ENCODE results near the gene TMTC1.

- TF ChIP-seq CTCF (IDR thresholded peaks at IDR 0.05) (no peak), POLR2A (IDR thresholded peaks at IDR 0.05) (no peak)
Measured at GRCh38 chr12:29649722-29650121, 134.0 kb downstream of the TMTC1 start.
